Mammary epithelial cell (primary cell): ENCODE measurements around the gene COPA.

Experiments
- EZH2 ChIP-seq: IDR thresholded peaks from 2 replicates; pipeline ENCODE4 v1.6.1; 2012; ENCODE audit warnings: low read length, inconsistent platforms, borderline replicate concordance
- TF ChIP-seq, protein P1 (sequence below), 2 donors: IDR thresholded peaks in 1 of 2; conservative IDR thresholded peaks in 1 of 2; 2 replicates each; pipeline ENCODE4 v1.5.1; 2011 to 2012; ENCODE audit warnings: inconsistent platforms in 2 of 2, low read length in 2 of 2, mild to moderate bottlenecking in 2 of 2, control low read depth in 1 of 2, low read depth in 1 of 2; ENCODE audit not compliant: insufficient read depth in 1 of 2; ENCODE audit errors: extremely low read depth in 1 of 2

DNA sequence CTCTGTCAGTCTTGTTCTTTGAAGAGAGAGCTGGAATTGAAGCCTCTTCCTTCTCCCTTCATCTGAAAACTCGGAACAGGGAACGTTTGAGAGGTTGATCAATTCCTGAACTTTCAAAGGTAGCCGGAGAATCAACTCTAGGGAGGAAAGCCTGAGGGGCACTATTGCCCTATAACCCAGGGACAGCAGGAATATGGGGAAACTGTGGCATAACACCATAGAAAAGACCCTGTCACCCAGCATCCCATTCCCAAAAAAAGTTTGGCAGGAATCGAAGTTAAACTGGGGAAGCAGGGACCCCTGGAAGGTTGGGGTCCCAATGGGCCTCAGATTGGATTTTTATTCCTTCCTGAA is 18.7 kb upstream of the COPA start:
- TF ChIP-seq EZH2: no peak
- TF ChIP-seq, protein P1, sequence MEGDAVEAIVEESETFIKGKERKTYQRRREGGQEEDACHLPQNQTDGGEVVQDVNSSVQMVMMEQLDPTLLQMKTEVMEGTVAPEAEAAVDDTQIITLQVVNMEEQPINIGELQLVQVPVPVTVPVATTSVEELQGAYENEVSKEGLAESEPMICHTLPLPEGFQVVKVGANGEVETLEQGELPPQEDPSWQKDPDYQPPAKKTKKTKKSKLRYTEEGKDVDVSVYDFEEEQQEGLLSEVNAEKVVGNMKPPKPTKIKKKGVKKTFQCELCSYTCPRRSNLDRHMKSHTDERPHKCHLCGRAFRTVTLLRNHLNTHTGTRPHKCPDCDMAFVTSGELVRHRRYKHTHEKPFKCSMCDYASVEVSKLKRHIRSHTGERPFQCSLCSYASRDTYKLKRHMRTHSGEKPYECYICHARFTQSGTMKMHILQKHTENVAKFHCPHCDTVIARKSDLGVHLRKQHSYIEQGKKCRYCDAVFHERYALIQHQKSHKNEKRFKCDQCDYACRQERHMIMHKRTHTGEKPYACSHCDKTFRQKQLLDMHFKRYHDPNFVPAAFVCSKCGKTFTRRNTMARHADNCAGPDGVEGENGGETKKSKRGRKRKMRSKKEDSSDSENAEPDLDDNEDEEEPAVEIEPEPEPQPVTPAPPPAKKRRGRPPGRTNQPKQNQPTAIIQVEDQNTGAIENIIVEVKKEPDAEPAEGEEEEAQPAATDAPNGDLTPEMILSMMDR (conservative IDR thresholded peaks at IDR 0.05 in 1 of 2, IDR thresholded peaks at IDR 0.05 in 1 of 2; ENCODE audit: extremely low read depth in 1 of 2, insufficient read depth in 1 of 2, low read depth in 1 of 2, low read length in 2 of 2): no peak
